OCI-LY7 (cell line): ENCODE results near the gene RIF1. TPM values are rescaled to one million over a fixed set of nuclear protein-coding genes. Genes with fewer than 3 reads are reported as not detected.

ENCODE experiments used
- BruUV-seq: library from RNA; stranded (reverse); fragments of 400-500 nt; replicated peaks from 2 replicates; lab custom pipeline; 2021; lab: Mats Ljungman, UMichigan
- CTCF ChIA-PET: fragments of 300-600 bp; sonication (Branson Sonifier 250); formaldehyde crosslinking; loops from one replicate; lab custom pipeline; 2022; ENCODE audit warnings: antibody characterized with exemption; ENCODE audit not compliant: unreplicated experiment; lab: Charles Lee
- POLR2A ChIA-PET: fragments of 300-600 bp; sonication (Branson Sonifier 250); formaldehyde crosslinking; loops from one replicate; lab custom pipeline; 2022; ENCODE audit warnings: antibody characterized with exemption; lab: Charles Lee
- DNase-seq: peaks from one replicate; pipeline ENCODE4 v3.0.0-alpha.2; 2015; ENCODE audit warnings: low spot score
- H2AFZ ChIP-seq: fragments of 200-600 bp; sonication (generic), shearing (Covaris generic); 2 replicates; pipeline ENCODE4 v1.6.1; 2014; ENCODE audit warnings: mild to moderate bottlenecking, antibody characterized with exemption, low read length, moderate library complexity
- H3K27ac ChIP-seq: fragments of 200-600 bp; sonication (generic); 2 replicates; pipeline ENCODE4 v1.5.1; 2014; ENCODE audit warnings: mixed run types, low read depth, mild to moderate bottlenecking, moderate library complexity, low read length, inconsistent platforms; ENCODE audit not compliant: poor library complexity, severe bottlenecking
- H3K36me3 ChIP-seq: fragments of 200-600 bp; sonication (generic); 2 replicates; pipeline ENCODE4 v1.6.1; 2014; ENCODE audit warnings: mild to moderate bottlenecking, antibody characterized with exemption, low read length, moderate library complexity, mixed read lengths; ENCODE audit not compliant: insufficient read depth
- H3K4me1 ChIP-seq: fragments of 200-600 bp; sonication (generic); 2 replicates; pipeline ENCODE4 v1.5.1; 2014; ENCODE audit warnings: mild to moderate bottlenecking, low read length; ENCODE audit not compliant: insufficient read depth, poor library complexity, severe bottlenecking
- H3K4me2 ChIP-seq: fragments of 200-600 bp; sonication (generic); 2 replicates; pipeline ENCODE4 v1.6.1; 2014; ENCODE audit warnings: mild to moderate bottlenecking, low read length
- H3K4me3 ChIP-seq: fragments of 200-600 bp; sonication (generic); 2 replicates; pipeline ENCODE4 v1.5.1; 2014; ENCODE audit warnings: mild to moderate bottlenecking, low read depth, low read length; ENCODE audit not compliant: poor library complexity, severe bottlenecking
- H3K79me2 ChIP-seq: fragments of 200-600 bp; sonication (generic); 2 replicates; pipeline ENCODE4 v1.6.1; 2016; ENCODE audit warnings: low read depth, mild to moderate bottlenecking, low read length, moderate library complexity, mixed read lengths; ENCODE audit not compliant: insufficient read depth
- H3K9me2 ChIP-seq: fragments of 200-600 bp; sonication (generic); 2 replicates; pipeline ENCODE4 v1.6.1; 2016; ENCODE audit warnings: mild to moderate bottlenecking, low read length, mixed read lengths; ENCODE audit not compliant: insufficient read depth
- H3K9me3 ChIP-seq: fragments of 200-600 bp; sonication (generic); 2 replicates; pipeline ENCODE4 v1.6.1; 2014; ENCODE audit warnings: mild to moderate bottlenecking, mixed run types, low read length, mixed read lengths
- H4K20me1 ChIP-seq: fragments of 200-600 bp; sonication (generic); 2 replicates; pipeline ENCODE4 v1.6.1; 2014; ENCODE audit warnings: mild to moderate bottlenecking, antibody characterized with exemption, low read length, moderate library complexity, mixed read lengths; ENCODE audit not compliant: insufficient read depth
- CTCF ChIP-seq: fragments of 200-600 bp; sonication (generic); conservative IDR thresholded peaks from 2 replicates; pipeline ENCODE4 v1.5.1; 2014; ENCODE audit warnings: mild to moderate bottlenecking, antibody characterized with exemption, low read length, moderate library complexity, mixed read lengths
- EZH2phosphoT487 ChIP-seq: fragments of 200-600 bp; sonication (generic); IDR thresholded peaks from 2 replicates; pipeline ENCODE4 v1.6.1; 2018; ENCODE audit warnings: low read depth, borderline replicate concordance, mild to moderate bottlenecking, mixed run types, antibody characterized with exemption, low read length, moderate library complexity, mixed read lengths
- intact Hi-C: fragments of 100-400 bp; cut with micrococcal nuclease; formaldehyde crosslinking; loops from one replicate; pipeline ENCODE4 v1.10.0; 2022; ENCODE audit not compliant: unreplicated experiment
- total RNA-seq, 2 experiments: library from RNA; depleted of rRNA in 1 of 2; stranded (reverse); fragments of >200 nt in 1 of 2; shearing (Covaris generic) in 1 of 2; gene quantifications; 2 replicates each; pipeline ENCODE4 v1.2.3, GENCODE V29; 2014 to 2022

RIF1 gene
- total RNA-seq, 2 experiments from 2014 or later = 45.3 to 71.4 TPM

- no peak for DNase-seq
- H3K4me2 ChIP-seq = no peak overlapping the region
- ChIA-PET CTCF (no interaction called here), POLR2A (interaction anchor here (1.4 kb wide), 1 partner anchor 10 kb away, joined by 3 read pairs; no protein-coding TSS in a partner anchor)
- intact Hi-C loops = no loop called here
- no peak overlapping the region for H2AFZ ChIP-seq
- peaks cover 94% of the 10 kb centered on the region for H3K36me3 ChIP-seq
- no peaks in the 10 kb centered on the region for H4K20me1 ChIP-seq
- TF ChIP-seq EZH2phosphoT487 (no peak), CTCF (no peak)
- H3K9me2 ChIP-seq = no peaks in the 10 kb centered on the region
- H3K79me2 ChIP-seq = 0 out of 2 replicates have a peak, but pooled peaks cover 3% of the 10 kb centered on the region
- H3K9me3 ChIP-seq = peaks cover 12% of the 10 kb centered on the region; the same call in 1 of the 2 replicates
- no peaks in the 10 kb centered on the region for H3K4me1 ChIP-seq
- no peak overlapping the region for H3K27ac ChIP-seq
- no peak overlapping the region for H3K4me3 ChIP-seq
- BruUV-seq = no TSS peak
Observed at GRCh38 chr2:151470556-151470955, 60.9 kb downstream of the RIF1 start.

DNA sequence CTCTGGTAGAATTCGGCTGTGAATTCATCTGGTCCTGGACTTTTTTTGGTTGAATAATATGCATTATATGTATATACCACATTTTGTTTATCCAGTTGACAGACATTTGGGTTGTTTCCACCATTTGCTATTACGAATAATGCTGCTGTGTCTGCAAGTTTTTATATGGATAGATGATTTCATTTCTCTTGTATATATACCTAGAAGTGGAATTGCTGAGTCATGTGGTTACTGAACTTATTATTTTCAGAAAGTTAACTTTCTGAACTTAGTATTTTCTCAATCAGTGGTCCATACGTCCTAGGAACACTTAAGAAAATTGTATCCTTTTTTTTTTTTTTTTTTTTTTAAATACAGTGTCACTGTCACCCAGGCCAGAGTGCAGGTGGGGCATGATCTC, 63.3 kb downstream of the RIF1 start:
- Histone ChIP-seq H2AFZ (no peak overlapping the region), H4K20me1 (no peaks in the 10 kb centered on the region), H3K36me3 (peaks cover 93% of the 10 kb centered on the region), H3K79me2 (peaks cover 9% of the 10 kb centered on the region; the same call in 1 of the 2 replicates), H3K4me3 (no peak overlapping the region), H3K9me3 (peaks cover 12% of the 10 kb centered on the region; the same call in 1 of the 2 replicates), H3K27ac (no peak overlapping the region), H3K9me2 (no peaks in the 10 kb centered on the region), H3K4me2 (no peak overlapping the region), H3K4me1 (no peaks in the 10 kb centered on the region)
- no TSS peak for BruUV-seq
- no peak for DNase-seq
- POLR2A ChIA-PET = interaction anchor here (0.6 to 0.7 kb wide), 2 partner anchors 30 to 48 kb away, joined by 4 read pairs; no protein-coding TSS in a partner anchor
- intact Hi-C loops = no loop called here
- CTCF ChIA-PET = no interaction called here
- TF ChIP-seq CTCF (no peak), EZH2phosphoT487 (no peak)

- H3K27ac ChIP-seq = no peak overlapping the region
- no TSS peak for BruUV-seq
- H4K20me1 ChIP-seq = no peaks in the 10 kb centered on the region
- no peaks in the 10 kb centered on the region for H3K9me2 ChIP-seq
- H3K4me3 ChIP-seq = no peak overlapping the region
- no peak overlapping the region for H3K4me2 ChIP-seq
- H2AFZ ChIP-seq = no peak overlapping the region
- no peak for DNase-seq
- POLR2A ChIA-PET = no interaction called here
- TF ChIP-seq EZH2phosphoT487 (no peak), CTCF (no peak)
- H3K4me1 ChIP-seq = no peaks in the 10 kb centered on the region
- CTCF ChIA-PET = no interaction called here
- peaks cover 10% of the 10 kb centered on the region; the same call in 1 of the 2 replicates for H3K9me3 ChIP-seq
- intact Hi-C loops = no loop called here
- peaks cover 9% of the 10 kb centered on the region; the same call in 1 of the 2 replicates for H3K79me2 ChIP-seq
- peaks cover 93% of the 10 kb centered on the region for H3K36me3 ChIP-seq
Observed at GRCh38 chr2:151475071-151475470, 65.4 kb downstream of the RIF1 start.
